Nephron (organoid): ENCODE measurements around the gene ING1.
"Not testable (repeated sequence)": the region's sequence is repeated elsewhere in the genome, so short reads cannot be mapped to it uniquely, and the experiment has no call there.

Experiments used
- H3K27ac Mint-ChIP-seq, 3 experiments: 2 replicates each; pipeline ENCODE4 v1.8.0; 2020; ENCODE audit warnings: mixed read lengths in 3 of 3, mild to moderate bottlenecking in 2 of 3, moderate library complexity in 1 of 3
- H3K27me3 Mint-ChIP-seq: 2 replicates; pipeline ENCODE4 v1.8.0; 2021; ENCODE audit warnings: low read depth, mild to moderate bottlenecking, moderate library complexity, mixed read lengths
- H3K36me3 Mint-ChIP-seq: 2 replicates; pipeline ENCODE4 v1.8.0; 2020; ENCODE audit warnings: low read depth, mixed read lengths
- H3K4me1 Mint-ChIP-seq: 2 replicates; pipeline ENCODE4 v1.8.0; 2020; ENCODE audit warnings: mixed read lengths
- H3K4me3 Mint-ChIP-seq, 3 experiments: 2 replicates each; pipeline ENCODE4 v1.8.0; 2020; ENCODE audit warnings: mild to moderate bottlenecking in 3 of 3, mixed read lengths in 3 of 3, moderate library complexity in 2 of 3
- H3K9me3 Mint-ChIP-seq: 2 replicates; pipeline ENCODE4 v1.8.0; 2020; ENCODE audit warnings: mixed read lengths
- CTCF ChIP-seq, 3 experiments: fragments of 200-600 bp; sonication (generic); IDR thresholded peaks; one replicate each; pipeline ENCODE4 v1.5.0; 2021; ENCODE audit warnings: antibody characterized with exemption in 3 of 3; ENCODE audit not compliant: unreplicated experiment in 3 of 3

The ING1 gene

GRCh38 chr13:110689041-110689440 lies 24.5 kb upstream of the ING1 start:
- peaks cover 41% of the 10 kb centered on the region for H3K36me3 Mint-ChIP-seq
- TF ChIP-seq CTCF (IDR thresholded peaks at IDR 0.05; ENCODE audit: unreplicated experiment in 3 of 3), result no peak
- H3K27me3 Mint-ChIP-seq, result no peaks in the 10 kb centered on the region
- H3K4me3 Mint-ChIP-seq, result no peak overlapping the region
- no peaks in the 10 kb centered on the region for H3K9me3 Mint-ChIP-seq
- no peak overlapping the region for H3K27ac Mint-ChIP-seq
- peaks cover 6% of the 10 kb centered on the region for H3K4me1 Mint-ChIP-seq

GRCh38 chr13:110689711-110690110 lies 23.8 kb upstream of the ING1 start:
- Mint-ChIP-seq H3K9me3 (no peaks in the 10 kb centered on the region), H3K4me3 (no peak overlapping the region), H3K27me3 (no peaks in the 10 kb centered on the region), H3K27ac (no peak overlapping the region), H3K4me1 (peaks cover 6% of the 10 kb centered on the region), H3K36me3 (peaks cover 45% of the 10 kb centered on the region)
- no peak for TF ChIP-seq CTCF (IDR thresholded peaks at IDR 0.05; ENCODE audit: unreplicated experiment in 3 of 3)

DNA sequence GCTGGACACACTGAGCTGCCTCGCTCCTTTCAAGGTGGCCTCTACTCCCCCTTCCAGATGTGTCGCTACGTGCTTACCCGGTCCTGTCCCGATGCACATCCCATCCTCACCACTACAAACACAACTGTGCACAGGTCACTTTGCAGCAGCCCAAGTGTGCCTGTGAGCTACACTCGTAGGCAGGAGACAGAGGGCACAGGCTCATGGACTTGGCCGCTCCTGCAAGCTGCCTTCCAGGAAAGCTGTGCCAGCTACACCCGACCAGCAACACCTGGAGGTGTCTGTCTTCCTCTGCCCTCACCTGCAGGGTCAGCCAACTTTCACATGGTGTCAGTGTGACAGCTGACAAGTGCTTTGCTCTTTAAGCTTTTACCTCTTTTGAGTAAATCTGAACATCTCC lies 23.0 kb upstream of the ING1 start:
- Mint-ChIP-seq H3K4me1 (peaks cover 2% of the 10 kb centered on the region), H3K9me3 (no peaks in the 10 kb centered on the region), H3K27ac (no peak overlapping the region), H3K27me3 (no peaks in the 10 kb centered on the region), H3K4me3 (no peak overlapping the region), H3K36me3 (peaks cover 46% of the 10 kb centered on the region)
- TF ChIP-seq CTCF (IDR thresholded peaks at IDR 0.05; ENCODE audit: unreplicated experiment in 3 of 3), result no peak

DNA sequence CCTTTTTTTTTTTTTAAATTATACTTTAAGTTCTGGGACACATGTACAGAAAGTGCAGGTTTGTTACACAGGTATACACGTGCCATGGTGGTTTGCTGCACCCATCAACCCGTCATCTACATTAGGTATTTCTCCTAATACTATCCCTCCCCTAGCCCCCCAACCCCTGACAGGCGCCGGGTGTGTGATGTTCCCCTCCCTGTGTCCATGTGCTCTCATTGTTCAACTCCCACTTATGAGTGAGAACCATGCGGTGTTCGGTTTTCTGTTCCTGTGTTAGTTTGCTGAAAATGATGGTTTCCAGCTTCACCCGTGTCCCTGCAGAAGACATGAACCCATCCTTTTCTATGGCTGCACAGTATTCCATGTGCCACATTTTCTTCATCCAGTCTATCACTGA lies 17.7 kb upstream of the ING1 start:
- H3K4me3 Mint-ChIP-seq, H3K27ac Mint-ChIP-seq, H3K9me3 Mint-ChIP-seq, H3K27me3 Mint-ChIP-seq: not testable (repeated sequence)
- Mint-ChIP-seq H3K36me3 (peaks cover 61% of the 10 kb centered on the region), H3K4me1 (peaks cover 10% of the 10 kb centered on the region)

GRCh38 chr13:110696776-110697175 lies 16.7 kb upstream of the ING1 start:
- Mint-ChIP-seq H3K4me1 (peaks cover 10% of the 10 kb centered on the region), H3K9me3 (no peaks in the 10 kb centered on the region), H3K27ac (no peak overlapping the region), H3K27me3 (no peaks in the 10 kb centered on the region), H3K36me3 (peaks cover 59% of the 10 kb centered on the region), H3K4me3 (no peak overlapping the region)
- TF ChIP-seq CTCF (IDR thresholded peaks at IDR 0.05; ENCODE audit: unreplicated experiment in 3 of 3), result no peak

DNA sequence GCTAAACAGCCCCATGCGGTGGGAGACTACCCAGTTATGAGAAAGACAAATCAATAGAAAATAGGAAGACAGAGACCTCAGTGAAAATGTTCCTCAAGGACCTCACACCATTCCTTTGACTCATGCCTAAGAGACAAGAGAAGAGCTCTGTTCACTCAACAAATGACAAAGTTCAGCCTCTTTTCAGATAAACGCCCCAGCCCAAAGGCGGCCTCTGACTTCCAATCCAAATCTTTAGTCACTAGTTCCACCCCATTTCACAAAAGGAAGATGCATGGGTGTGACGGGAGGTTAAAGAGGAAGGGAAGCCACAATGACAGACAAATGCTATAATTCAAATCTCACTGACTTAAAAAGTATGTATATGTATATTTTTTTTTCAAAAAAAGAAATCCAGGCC lies 15.7 kb upstream of the ING1 start:
- Mint-ChIP-seq H3K4me1 (peaks cover 21% of the 10 kb centered on the region), H3K27me3 (no peaks in the 10 kb centered on the region)
- no peak for TF ChIP-seq CTCF (IDR thresholded peaks at IDR 0.05; ENCODE audit: unreplicated experiment in 3 of 3)

More for the DNA sequence above, 15.7 kb upstream of the ING1 start:
- H3K4me3 Mint-ChIP-seq, result no peak overlapping the region
- peaks cover 65% of the 10 kb centered on the region for H3K36me3 Mint-ChIP-seq
- no peak overlapping the region for H3K27ac Mint-ChIP-seq
- no peaks in the 10 kb centered on the region for H3K9me3 Mint-ChIP-seq
